Measurements from ENCODE around the gene GRK5. TPM values are rescaled to one million over a fixed set of nuclear protein-coding genes. Genes with fewer than 3 reads are reported as not detected.

GRK5 gene
- total RNA-seq, 1 experiment from 2014 or later, result 29.0 TPM

GRCh38 chr10:119217991-119218490, 10.7 kb downstream of the GRK5 start:
- DNase-seq (ENCODE audit: low read depth, low spot score) (no peak), ATAC-seq (no peak)
- intact Hi-C loops (cut with micrococcal nuclease; ENCODE audit: unreplicated experiment), result no loop called here
- in situ Hi-C loops (cut with HindIII; ENCODE audit: low pct_unique_long_range_greater_than_20kb, low sequenced_read_pairs), result no loop called here
- Histone ChIP-seq H3K4me3 (ENCODE audit: low read depth in 2 of 2, low read length in 2 of 2) (no peak overlapping the region), H3K9me3 (ENCODE audit: control insufficient read depth, insufficient read depth, low read depth, low read length) (no peaks in the 10 kb centered on the region), H3K4me1 (ENCODE audit: control insufficient read depth, insufficient read depth, low read length) (peaks cover 41% of the 10 kb centered on the region), H3K27ac (ENCODE audit: low read length) (no peak overlapping the region), H3K27me3 (ENCODE audit: control insufficient read depth, insufficient read depth, low read length) (no peaks in the 10 kb centered on the region), H3K36me3 (ENCODE audit: control insufficient read depth, insufficient read depth, low read length) (no peaks in the 10 kb centered on the region)
- TF ChIP-seq, protein P1, sequence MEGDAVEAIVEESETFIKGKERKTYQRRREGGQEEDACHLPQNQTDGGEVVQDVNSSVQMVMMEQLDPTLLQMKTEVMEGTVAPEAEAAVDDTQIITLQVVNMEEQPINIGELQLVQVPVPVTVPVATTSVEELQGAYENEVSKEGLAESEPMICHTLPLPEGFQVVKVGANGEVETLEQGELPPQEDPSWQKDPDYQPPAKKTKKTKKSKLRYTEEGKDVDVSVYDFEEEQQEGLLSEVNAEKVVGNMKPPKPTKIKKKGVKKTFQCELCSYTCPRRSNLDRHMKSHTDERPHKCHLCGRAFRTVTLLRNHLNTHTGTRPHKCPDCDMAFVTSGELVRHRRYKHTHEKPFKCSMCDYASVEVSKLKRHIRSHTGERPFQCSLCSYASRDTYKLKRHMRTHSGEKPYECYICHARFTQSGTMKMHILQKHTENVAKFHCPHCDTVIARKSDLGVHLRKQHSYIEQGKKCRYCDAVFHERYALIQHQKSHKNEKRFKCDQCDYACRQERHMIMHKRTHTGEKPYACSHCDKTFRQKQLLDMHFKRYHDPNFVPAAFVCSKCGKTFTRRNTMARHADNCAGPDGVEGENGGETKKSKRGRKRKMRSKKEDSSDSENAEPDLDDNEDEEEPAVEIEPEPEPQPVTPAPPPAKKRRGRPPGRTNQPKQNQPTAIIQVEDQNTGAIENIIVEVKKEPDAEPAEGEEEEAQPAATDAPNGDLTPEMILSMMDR (IDR thresholded peaks at IDR 0.05), result no peak
- TF ChIP-seq TCF7L2 (IDR thresholded peaks at IDR 0.05; ENCODE audit: low read depth, low read length) (no peak), SIN3A (IDR thresholded peaks at IDR 0.05; ENCODE audit: borderline replicate concordance, insufficient read depth, low read depth, low read length) (no peak), POLR2AphosphoS5 (IDR thresholded peaks at IDR 0.05; ENCODE audit: low read depth, low read length) (no peak)
- TF ChIP-seq, protein P2, sequence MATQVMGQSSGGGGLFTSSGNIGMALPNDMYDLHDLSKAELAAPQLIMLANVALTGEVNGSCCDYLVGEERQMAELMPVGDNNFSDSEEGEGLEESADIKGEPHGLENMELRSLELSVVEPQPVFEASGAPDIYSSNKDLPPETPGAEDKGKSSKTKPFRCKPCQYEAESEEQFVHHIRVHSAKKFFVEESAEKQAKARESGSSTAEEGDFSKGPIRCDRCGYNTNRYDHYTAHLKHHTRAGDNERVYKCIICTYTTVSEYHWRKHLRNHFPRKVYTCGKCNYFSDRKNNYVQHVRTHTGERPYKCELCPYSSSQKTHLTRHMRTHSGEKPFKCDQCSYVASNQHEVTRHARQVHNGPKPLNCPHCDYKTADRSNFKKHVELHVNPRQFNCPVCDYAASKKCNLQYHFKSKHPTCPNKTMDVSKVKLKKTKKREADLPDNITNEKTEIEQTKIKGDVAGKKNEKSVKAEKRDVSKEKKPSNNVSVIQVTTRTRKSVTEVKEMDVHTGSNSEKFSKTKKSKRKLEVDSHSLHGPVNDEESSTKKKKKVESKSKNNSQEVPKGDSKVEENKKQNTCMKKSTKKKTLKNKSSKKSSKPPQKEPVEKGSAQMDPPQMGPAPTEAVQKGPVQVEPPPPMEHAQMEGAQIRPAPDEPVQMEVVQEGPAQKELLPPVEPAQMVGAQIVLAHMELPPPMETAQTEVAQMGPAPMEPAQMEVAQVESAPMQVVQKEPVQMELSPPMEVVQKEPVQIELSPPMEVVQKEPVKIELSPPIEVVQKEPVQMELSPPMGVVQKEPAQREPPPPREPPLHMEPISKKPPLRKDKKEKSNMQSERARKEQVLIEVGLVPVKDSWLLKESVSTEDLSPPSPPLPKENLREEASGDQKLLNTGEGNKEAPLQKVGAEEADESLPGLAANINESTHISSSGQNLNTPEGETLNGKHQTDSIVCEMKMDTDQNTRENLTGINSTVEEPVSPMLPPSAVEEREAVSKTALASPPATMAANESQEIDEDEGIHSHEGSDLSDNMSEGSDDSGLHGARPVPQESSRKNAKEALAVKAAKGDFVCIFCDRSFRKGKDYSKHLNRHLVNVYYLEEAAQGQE (IDR thresholded peaks at IDR 0.05; ENCODE audit: insufficient read depth in 1 of 2, low read depth in 2 of 2, low read length in 1 of 2), result no peak
- ChIA-PET CTCF (interaction anchor here (0.7 kb wide), 1 partner anchor 11 kb away, joined by 3 read pairs; the partner anchor contains the start of gene GRK5), POLR2A (interaction anchor here (0.7 kb wide), 1 partner anchor 220 kb away, joined by 3 read pairs; no protein-coding TSS in a partner anchor)
- no TSS peak for BruUV-seq (replicated peaks)

DNA sequence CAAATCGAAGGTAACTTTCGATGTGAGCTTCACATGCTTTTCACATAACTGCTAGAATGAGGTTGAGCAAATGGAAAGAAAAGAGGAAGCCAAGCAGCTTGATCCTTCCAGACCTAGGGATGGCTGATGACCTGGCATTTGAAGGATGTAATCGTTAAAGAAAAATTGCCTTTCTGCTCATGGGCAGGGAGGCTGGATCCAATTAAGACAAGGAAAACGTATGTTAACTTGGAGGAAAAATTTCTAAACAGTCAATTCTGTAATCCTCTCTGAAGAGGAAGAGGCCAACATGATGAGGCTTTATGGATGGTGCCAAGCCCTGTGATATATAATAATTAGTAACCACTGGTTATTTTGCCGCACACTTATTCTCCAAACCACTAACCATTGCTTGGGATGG, 12.5 kb downstream of the GRK5 start:
- no TSS peak for BruUV-seq (replicated peaks)
- Histone ChIP-seq H3K9me3 (ENCODE audit: control insufficient read depth, insufficient read depth, low read depth, low read length) (no peaks in the 10 kb centered on the region), H3K4me1 (ENCODE audit: control insufficient read depth, insufficient read depth, low read length) (peaks cover 46% of the 10 kb centered on the region), H3K27me3 (ENCODE audit: control insufficient read depth, insufficient read depth, low read length) (no peaks in the 10 kb centered on the region), H3K4me3 (ENCODE audit: low read depth in 2 of 2, low read length in 2 of 2) (no peak overlapping the region), H3K27ac (ENCODE audit: low read length) (no peak overlapping the region), H3K36me3 (ENCODE audit: control insufficient read depth, insufficient read depth, low read length) (no peaks in the 10 kb centered on the region)
- POLR2A ChIA-PET, result interaction anchor here (0.7 kb wide), 1 partner anchor 13 kb away, joined by 3 read pairs; no protein-coding TSS in a partner anchor
- TF ChIP-seq SIN3A (IDR thresholded peaks at IDR 0.05; ENCODE audit: borderline replicate concordance, insufficient read depth, low read depth, low read length), result no peak
- no peak for TF ChIP-seq TCF7L2 (IDR thresholded peaks at IDR 0.05; ENCODE audit: low read depth, low read length)
- TF ChIP-seq, protein P2 (IDR thresholded peaks at IDR 0.05; ENCODE audit: insufficient read depth in 1 of 2, low read depth in 2 of 2, low read length in 1 of 2), result no peak
- TF ChIP-seq, protein P1 (IDR thresholded peaks at IDR 0.05), result no peak
- no peak for TF ChIP-seq POLR2AphosphoS5 (IDR thresholded peaks at IDR 0.05; ENCODE audit: low read depth, low read length)
- CTCF ChIA-PET, result no interaction called here
- intact Hi-C loops (cut with micrococcal nuclease; ENCODE audit: unreplicated experiment), result no loop called here
- DNase-seq (ENCODE audit: low read depth, low spot score) (no peak), ATAC-seq (no peak)
- in situ Hi-C loops (cut with HindIII; ENCODE audit: low pct_unique_long_range_greater_than_20kb, low sequenced_read_pairs), result no loop called here

Data from Panc1 (cell line).